GM21423 (cell line): ENCODE results near the gene PECR.

Experiments
- ATAC-seq: cut with Tn5 transposase; IDR thresholded peaks from one replicate; pipeline ENCODE4 v1.9.1; 2021; ENCODE audit warnings: mild to moderate bottlenecking, moderate library complexity; ENCODE audit not compliant: unreplicated experiment

The PECR gene

DNA sequence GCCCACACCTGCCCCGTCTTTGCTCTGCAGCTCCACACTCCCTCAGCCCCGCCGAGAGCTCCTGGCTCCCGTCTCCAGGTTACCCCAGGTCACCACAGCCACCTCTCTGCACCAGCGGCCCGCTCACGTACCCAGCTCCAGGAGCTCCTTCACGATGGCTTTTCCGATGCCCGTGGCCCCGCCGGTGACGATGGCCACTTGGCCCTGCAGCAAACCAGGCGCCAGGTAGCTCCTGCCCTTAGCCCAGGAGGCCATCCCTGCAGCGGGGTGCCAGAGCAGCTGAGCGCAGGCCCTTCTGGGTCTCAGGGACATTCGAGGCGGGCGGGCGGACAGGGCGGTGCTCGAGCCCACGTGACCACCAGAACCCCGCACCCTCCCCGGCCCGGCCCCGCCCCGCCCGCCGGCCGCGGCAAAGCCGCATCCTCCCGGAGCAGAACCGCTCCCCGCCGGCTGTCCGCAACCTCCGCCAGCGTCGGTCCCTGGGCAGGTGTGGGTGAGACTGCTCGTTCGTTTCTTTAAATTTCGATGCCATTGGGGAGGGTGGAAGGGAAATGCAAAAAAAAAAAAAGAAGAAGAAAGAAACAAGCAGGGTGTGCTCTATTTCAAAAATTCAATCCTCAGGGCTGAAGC lies at the start of gene PECR, which contains the start of gene TMEM169:
Gene PECR, minus strand, starts transcription at position 323 of the 630 bp plus-strand sequence. Its CDS starts 68 bp downstream, at position 255.
Gene TMEM169, plus strand, starts transcription at position 433 of the 630 bp plus-strand sequence. CDS start 14,045 bp downstream, outside the sequence.
- peak; percentile 90 for ATAC-seq

DNA sequence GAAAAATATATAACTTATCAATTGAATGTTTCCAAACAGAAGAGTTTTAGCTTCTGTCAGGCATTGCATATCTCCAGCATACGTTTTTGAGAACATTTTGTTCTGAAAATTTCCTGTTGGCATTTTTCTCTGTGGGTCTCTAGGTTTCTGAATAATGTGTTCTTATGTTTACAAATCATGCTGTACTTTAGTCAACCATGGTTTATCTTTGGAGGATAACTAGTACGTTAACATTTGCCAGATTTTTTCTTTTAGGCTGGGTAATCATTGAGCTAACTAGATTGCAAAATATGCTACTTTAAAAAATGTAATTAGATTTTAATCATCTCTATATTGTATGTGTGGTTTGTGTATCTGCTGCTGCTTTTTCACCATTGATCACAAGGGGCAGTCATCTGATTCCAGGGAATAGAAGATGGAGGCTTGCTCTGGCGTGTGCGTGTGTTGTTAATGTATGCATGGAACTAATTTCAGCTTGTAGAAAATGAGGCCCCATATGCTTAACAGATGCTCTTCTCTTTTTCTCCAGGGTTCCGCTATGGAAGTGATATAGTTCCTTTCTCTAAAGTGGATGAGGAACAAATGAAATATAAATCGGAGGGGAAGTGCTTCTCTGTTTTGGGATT lies 48.9 kb upstream of the PECR start:
- no peak for ATAC-seq

DNA sequence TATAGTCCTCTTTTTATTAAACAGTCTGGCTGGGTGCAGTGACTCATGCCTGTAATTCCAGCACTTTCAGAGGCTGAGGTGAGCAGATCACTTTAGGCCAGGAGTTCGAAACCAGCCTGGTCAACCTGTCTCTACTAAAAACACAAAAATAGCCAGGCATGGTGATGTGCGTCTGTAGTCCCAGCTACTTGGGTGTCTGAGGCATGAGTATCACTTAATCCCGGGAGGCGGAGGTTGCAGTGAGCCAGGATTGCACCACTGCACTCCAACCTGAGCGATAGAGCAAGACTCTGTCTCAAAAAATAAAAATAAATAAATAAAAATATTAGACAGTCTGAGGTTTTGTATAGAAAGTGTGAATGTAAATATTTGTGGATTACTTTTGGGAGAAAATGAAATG lies 45.3 kb upstream of the PECR start:
- no peak for ATAC-seq

DNA sequence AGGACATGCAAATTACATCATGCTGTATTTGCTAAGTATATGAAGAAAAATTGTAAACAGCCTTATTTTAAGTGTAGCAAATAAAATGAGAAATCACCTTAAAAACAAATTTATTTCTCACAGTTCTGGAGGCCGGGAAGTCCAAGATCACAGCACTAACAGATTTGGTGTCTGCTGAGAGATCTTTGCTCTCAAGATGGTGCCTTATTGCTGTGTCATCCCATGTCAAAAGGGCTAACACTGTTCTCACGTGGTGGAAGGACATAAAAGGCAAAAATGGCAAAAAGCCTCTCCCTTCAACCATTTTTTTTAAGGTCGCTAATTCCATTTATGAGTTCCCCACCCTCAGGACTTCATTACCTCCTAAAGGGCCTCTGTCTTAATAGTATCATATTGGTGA lies 39.6 kb upstream of the PECR start:
- no peak for ATAC-seq

- no peak for ATAC-seq
Observed at GRCh38 chr2:216119986-216120385, 38.4 kb upstream of the PECR start.

- no peak for ATAC-seq
Observed at GRCh38 chr2:216119146-216119545, 37.5 kb upstream of the PECR start.

DNA sequence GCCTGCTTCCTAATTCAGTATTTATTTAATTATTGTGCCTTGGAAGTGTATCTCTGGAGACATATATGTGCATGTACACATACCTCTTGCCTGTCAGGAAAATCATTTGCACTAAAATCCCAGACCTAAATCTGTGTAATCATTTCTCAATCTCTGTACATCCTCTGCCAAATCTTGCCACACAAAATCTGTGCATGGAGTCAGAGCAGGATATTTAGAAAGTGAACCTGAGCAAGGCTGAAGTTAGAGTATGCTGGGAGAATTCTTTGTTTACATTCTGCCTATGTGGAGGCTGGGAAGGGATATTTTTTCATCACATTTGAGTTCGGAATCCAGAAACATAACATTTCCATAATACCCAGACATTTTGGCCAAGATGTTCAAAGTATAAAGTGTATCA lies 36.9 kb upstream of the PECR start:
- ATAC-seq = no peak

- ATAC-seq = no peak
Observed at GRCh38 chr2:216117561-216118340, 36.1 kb upstream of the PECR start.

- ATAC-seq = no peak
Observed at GRCh38 chr2:216116418-216116817, 34.8 kb upstream of the PECR start.

GRCh38 chr2:216114714-216115531 lies 33.3 kb upstream of the PECR start:
- peak; percentile 53 for ATAC-seq

DNA sequence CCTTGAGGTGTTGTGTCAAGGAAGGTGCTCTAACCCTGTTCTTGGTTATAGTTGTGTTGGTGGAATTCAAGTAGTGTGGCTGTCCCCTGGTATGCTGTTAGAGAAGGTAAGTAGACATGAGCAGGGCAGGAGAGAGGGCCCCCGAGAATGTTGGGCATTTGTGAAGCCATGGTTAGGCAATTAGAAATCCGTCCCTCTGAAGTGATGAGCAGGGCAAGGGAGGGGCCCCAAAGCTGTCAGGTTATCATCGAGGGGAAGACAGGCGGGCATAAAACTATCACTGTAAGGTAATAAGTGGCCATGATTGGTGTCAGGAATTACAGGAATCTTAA lies 32.7 kb upstream of the PECR start:
- ATAC-seq = no peak

GRCh38 chr2:216113572-216113971 lies 32.0 kb upstream of the PECR start:
- peak; percentile 54 for ATAC-seq

GRCh38 chr2:216112926-216113325 lies 31.3 kb upstream of the PECR start:
- ATAC-seq = no peak

GRCh38 chr2:216111122-216111521 lies 29.5 kb upstream of the PECR start:
- ATAC-seq = no peak

DNA sequence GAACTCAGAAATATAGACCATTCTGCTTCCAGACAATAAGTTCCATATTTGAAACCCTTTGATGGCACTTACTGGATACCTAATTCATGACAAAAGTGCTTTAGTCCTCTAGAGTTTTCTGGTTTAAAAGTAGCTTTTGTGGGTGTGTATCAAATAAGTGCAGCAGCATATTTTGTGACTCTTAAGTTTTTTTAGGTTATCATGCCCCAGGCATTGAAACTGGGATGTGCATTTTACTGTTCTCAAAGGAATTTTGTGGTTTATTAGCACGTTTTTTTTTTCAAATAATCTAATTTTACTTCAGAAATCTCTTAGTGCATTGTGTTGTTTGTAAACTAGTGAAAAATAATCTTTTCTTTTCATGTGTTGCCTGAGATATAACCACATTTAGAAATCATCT lies 29.0 kb upstream of the PECR start:
- ATAC-seq = no peak

GRCh38 chr2:216109962-216110614 lies 28.5 kb upstream of the PECR start:
- ATAC-seq = no peak

DNA sequence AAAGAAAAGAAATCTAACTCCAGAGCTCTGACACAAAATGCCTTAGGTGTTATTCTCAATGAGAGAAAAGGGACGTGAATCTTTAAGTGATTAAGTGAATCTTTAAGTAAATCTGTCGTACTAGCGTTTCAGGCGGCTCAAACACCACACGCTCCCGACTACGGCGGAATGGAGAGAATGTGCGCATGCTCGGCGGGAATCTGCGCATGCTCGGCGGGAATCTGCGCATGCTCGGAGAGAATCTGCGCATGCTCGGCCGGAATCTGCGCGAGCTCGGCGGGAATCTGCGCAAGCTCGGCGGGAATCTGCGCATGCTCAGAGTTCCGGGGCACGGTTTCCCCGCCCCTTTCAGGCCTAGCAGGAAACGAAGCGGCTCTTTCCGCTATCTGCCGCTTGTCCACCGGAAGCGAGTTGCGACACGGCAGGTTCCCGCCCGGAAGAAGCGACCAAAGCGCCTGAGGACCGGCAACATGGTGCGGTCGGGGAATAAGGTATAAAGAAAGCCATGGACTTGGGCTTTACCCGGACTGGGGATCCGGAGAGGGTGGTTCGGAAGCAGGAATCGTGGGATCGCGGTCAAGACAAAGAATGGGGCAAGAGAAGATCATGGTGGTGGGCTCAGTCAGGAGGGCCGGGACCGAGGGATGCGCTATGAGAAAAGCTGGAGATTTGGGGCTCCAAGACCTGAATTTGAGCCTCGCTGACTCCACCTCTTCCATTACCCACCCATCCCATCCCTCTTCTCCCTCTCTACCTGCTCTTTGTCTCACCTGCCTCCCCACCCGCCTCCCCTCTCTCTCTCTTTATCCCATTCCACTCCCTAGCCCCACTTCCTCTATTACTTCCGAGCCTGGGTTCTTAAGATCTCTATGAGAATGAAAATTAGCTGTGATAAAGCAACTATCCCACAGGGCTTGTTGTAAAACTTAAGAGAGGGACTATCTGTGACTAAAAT lies 27.6 kb upstream of the PECR start, which contains the start of gene XRCC5:
Gene XRCC5, plus strand, starts transcription at position 382 of the 955 bp plus-strand sequence. Its CDS starts 89 bp downstream, at position 471.
- ATAC-seq = peak; percentile 63

GRCh38 chr2:216108310-216108966 lies 26.8 kb upstream of the PECR start:
- no peak for ATAC-seq

GRCh38 chr2:216107760-216108159 lies 26.2 kb upstream of the PECR start:
- no peak for ATAC-seq
